Type B pancreatic cell (in vitro differentiated cells): ENCODE measurements around the gene GGCX. TPM values are rescaled to one million over a fixed set of nuclear protein-coding genes. Genes with fewer than 3 reads are reported as not detected.

Experiments
- DNase-seq: peaks from one replicate; pipeline ENCODE4 v3.0.0; 2021; ENCODE audit warnings: mixed read lengths; ENCODE audit not compliant: unreplicated experiment; ENCODE audit errors: extremely low spot score
- H3K27ac Mint-ChIP-seq: 2 replicates; pipeline ENCODE4 v1.8.0; 2021; ENCODE audit warnings: mild to moderate bottlenecking, mixed read lengths
- H3K27me3 Mint-ChIP-seq: 2 replicates; pipeline ENCODE4 v1.8.0; 2021; ENCODE audit warnings: mixed read lengths
- H3K36me3 Mint-ChIP-seq: 2 replicates; pipeline ENCODE4 v1.8.0; 2021; ENCODE audit warnings: mixed read lengths
- H3K4me1 Mint-ChIP-seq: one replicate; pipeline ENCODE4 v1.8.0; 2021; ENCODE audit warnings: mixed read lengths; ENCODE audit not compliant: unreplicated experiment
- H3K4me3 Mint-ChIP-seq: 2 replicates; pipeline ENCODE4 v1.8.0; 2021; ENCODE audit warnings: mild to moderate bottlenecking, mixed read lengths
- H3K9me3 Mint-ChIP-seq: 2 replicates; pipeline ENCODE4 v1.8.0; 2021; ENCODE audit warnings: mixed read lengths
- total RNA-seq: library from RNA; stranded (reverse); gene quantifications from 2 replicates; pipeline ENCODE4 v1.2.1, GENCODE V29; 2021; ENCODE audit warnings: low replicate concordance
- TF ChIP-seq, protein P1 (sequence below): fragments of 200-600 bp; sonication (generic); conservative IDR thresholded peaks from 2 replicates; pipeline ENCODE4 v1.5.0; 2021; ENCODE audit warnings: antibody characterized with exemption, mild to moderate bottlenecking

GGCX gene
- total RNA-seq, 1 donor from 2014 or later: 76.2 TPM

DNA sequence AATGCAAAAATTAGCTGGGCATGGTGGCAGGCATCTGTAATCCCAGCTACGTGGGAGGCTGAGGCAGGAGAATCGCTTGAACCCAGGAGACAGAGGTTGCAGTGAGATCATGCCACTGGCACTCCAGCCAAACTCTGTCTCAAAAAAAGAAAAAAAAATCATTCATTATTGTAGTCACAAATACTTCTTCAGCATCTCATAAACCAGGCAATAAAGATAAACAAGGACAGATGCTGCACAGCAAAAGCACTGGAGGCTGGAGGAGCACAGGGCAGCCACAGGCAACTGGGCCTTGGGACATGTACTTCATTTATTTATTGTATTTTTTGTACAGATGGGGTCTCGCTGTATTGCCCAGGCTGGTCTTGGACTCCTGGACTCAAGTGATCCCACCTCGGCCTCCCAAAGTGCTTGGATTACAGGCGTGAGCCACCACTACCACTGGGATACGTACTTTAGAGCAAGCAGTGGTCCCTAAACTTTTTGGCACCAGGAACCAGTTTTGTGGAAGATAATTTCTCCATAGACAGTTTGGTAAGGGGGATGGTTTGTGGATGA lies 39.1 kb downstream of the GGCX start:
- H3K9me3 Mint-ChIP-seq: no peaks in the 10 kb centered on the region
- no peaks in the 10 kb centered on the region for H3K27me3 Mint-ChIP-seq
- H3K4me3 Mint-ChIP-seq: no peak overlapping the region
- no peaks in the 10 kb centered on the region for H3K36me3 Mint-ChIP-seq
- no peak overlapping the region for H3K27ac Mint-ChIP-seq
- peaks cover 37% of the 10 kb centered on the region for H3K4me1 Mint-ChIP-seq
- no peak for DNase-seq
- TF ChIP-seq, protein P1, sequence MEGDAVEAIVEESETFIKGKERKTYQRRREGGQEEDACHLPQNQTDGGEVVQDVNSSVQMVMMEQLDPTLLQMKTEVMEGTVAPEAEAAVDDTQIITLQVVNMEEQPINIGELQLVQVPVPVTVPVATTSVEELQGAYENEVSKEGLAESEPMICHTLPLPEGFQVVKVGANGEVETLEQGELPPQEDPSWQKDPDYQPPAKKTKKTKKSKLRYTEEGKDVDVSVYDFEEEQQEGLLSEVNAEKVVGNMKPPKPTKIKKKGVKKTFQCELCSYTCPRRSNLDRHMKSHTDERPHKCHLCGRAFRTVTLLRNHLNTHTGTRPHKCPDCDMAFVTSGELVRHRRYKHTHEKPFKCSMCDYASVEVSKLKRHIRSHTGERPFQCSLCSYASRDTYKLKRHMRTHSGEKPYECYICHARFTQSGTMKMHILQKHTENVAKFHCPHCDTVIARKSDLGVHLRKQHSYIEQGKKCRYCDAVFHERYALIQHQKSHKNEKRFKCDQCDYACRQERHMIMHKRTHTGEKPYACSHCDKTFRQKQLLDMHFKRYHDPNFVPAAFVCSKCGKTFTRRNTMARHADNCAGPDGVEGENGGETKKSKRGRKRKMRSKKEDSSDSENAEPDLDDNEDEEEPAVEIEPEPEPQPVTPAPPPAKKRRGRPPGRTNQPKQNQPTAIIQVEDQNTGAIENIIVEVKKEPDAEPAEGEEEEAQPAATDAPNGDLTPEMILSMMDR: no peak

DNA sequence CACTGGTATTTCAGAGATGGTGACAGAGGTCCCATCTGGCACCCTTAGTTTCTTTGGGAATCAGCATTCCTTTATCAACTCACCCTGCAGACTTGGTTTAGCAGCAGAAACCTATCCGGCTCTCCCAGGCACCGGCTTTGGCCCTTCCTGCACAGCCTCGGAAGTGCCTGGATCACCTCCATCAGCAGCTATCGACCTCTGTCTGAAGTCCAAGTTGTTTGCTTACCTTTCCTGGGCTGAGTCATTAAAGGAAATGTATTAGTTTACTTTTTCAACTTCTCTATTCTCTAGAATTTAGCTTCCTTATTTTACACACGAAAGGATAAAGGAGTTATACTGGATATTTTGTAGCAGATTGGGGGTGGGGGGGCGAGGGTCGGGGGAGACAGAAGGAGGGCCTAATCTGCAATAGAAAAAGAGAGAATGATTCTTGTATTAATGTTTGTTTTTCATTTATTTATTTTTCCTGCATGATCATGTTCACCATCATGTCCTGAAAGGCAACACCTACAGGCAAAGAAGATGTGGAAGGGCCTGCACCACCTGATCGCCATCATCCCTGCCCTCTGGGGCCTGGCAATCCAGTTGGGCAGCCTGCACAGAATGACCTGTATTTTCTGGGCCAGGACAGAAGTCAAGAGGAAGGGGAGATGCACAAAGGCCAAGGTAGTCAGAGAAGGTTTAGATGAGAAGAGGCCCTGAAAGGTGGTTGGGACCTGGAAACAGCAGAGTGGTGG lies 44.5 kb downstream of the GGCX start:
- Mint-ChIP-seq H3K4me3 (no peak overlapping the region), H3K27ac (no peak overlapping the region), H3K4me1 (peaks cover 4% of the 10 kb centered on the region), H3K9me3 (no peaks in the 10 kb centered on the region), H3K36me3 (no peaks in the 10 kb centered on the region), H3K27me3 (no peaks in the 10 kb centered on the region)
- no peak for DNase-seq
- TF ChIP-seq, protein P1: no peak

DNA sequence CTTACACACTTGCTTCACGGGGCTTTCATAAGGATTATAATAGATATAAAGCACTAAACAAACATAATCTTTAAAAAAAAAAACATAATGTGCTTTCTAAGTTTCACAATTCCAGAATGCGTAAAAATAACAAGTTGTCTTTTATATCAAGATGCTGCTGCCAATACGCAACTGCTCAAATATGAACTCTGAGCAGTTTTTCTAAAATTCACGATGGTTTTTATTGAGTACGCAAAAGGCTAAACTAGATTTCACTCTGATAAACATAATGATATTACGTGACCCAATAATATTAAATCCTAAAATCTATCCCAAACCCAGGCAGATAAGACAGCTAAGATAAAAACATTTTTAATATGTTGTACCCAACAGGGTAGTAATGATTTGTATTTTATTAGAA lies 47.0 kb downstream of the GGCX start:
- Mint-ChIP-seq H3K27me3 (no peaks in the 10 kb centered on the region), H3K4me3 (no peak overlapping the region), H3K27ac (no peak overlapping the region), H3K4me1 (peaks cover 4% of the 10 kb centered on the region), H3K9me3 (no peaks in the 10 kb centered on the region), H3K36me3 (no peaks in the 10 kb centered on the region)
- DNase-seq: no peak
- TF ChIP-seq, protein P1: no peak

DNA sequence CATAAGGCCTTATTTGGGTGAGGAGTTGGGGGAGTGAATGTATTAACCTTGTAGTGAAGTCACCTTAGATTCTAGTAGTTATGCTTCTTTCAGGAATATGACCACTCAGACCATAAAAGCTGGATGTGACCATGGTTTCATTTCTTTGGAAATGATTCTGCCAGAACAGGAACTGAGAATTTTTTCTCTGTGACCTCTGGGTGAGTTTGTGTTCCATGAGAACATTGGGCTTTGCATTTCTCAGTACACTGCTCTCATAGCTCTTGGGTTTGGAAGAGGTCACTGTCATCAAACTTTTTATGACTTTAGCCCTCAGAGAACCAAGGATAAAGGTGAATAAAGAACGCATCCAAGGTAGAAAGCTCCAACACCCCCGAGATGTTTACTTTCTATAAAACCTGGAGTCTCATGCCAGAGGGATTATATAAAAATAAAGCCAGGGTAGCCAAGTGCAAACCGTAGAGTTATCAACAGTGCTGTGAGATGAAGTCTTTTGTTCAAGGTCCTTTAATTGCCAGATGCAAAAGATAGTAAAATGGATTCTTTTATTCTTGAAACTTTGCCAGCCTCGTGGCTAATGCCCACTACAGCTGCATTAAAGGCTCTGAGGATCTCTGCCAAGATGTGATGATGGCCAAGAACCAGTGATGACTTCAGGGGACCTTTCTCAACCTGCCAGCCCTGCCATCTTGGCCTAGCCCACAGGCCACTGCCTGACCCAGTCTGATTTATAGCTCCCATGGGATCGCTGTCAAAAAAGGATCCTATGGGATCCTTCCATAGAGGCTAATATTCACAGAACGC lies 50.1 kb downstream of the GGCX start:
- Mint-ChIP-seq H3K4me1 (peaks cover 1% of the 10 kb centered on the region), H3K27ac (no peak overlapping the region), H3K36me3 (no peaks in the 10 kb centered on the region), H3K4me3 (no peak overlapping the region), H3K9me3 (peaks cover 3% of the 10 kb centered on the region), H3K27me3 (no peaks in the 10 kb centered on the region)
- TF ChIP-seq, protein P1: no peak
- no peak for DNase-seq

DNA sequence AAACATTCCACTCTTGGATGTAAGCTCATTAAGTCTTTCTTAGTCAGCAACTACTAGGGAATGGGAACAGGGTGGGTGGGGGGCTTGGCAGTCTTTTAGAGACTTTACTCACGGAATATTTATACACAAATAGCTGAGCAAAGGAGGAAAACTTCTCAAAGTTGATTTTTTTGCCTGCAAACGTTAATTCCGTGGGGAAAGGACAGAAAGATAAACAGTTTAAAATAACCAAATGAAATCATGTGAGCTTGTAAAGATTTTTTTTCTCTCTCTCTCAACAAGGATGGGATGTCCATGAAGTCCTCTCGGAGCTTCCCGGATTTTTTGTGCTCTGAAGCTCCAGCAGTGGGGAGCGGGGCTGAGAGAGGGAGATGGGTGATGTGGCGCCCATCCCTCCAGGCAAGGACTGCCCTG lies 54.5 kb downstream of the GGCX start:
- Mint-ChIP-seq H3K27ac (no peak overlapping the region), H3K4me1 (peaks cover 22% of the 10 kb centered on the region)
- no peak for DNase-seq

More for the DNA sequence above, 54.5 kb downstream of the GGCX start:
- Mint-ChIP-seq H3K9me3 (peaks cover 3% of the 10 kb centered on the region), H3K27me3 (no peaks in the 10 kb centered on the region), H3K4me3 (no peak overlapping the region), H3K36me3 (no peaks in the 10 kb centered on the region)
- TF ChIP-seq, protein P1: no peak
